GM10266 (cell line): ENCODE measurements around the gene DNAH17.
"Not testable (repeated sequence)": the region's sequence is repeated elsewhere in the genome, so short reads cannot be mapped to it uniquely, and the experiment has no call there.

Source experiments
- DNase-seq: peaks from one replicate; pipeline ENCODE4 v3.0.0; 2012; ENCODE audit errors: extremely low spot score
- TF ChIP-seq, protein P1 (sequence below): IDR thresholded peaks from 2 replicates; pipeline ENCODE4 v1.5.1; 2012; ENCODE audit warnings: mild to moderate bottlenecking, low read depth; ENCODE audit not compliant: control insufficient read depth, insufficient read depth; ENCODE audit errors: missing control alignments

Gene DNAH17

DNA sequence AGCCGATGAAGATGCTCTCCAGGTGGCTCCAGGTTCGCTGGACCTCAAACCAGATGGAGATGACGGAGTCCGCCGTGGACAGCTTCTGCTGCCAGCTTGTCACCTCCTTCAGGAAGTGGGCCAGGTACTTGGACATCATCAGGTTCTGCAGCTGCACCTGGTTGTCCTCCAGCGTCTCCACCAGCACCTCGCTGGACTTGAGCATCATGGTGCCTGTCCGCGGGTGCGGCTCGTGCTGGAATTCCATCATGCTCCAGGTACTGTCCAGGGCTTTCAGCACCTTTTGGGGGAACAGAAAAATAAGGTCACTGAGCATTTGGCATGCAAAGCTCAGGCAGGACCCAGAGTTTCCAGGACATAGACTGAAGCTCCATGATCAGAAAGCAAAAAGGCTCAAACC, 69.7 kb downstream of the DNAH17 start:
- TF ChIP-seq, protein P1, sequence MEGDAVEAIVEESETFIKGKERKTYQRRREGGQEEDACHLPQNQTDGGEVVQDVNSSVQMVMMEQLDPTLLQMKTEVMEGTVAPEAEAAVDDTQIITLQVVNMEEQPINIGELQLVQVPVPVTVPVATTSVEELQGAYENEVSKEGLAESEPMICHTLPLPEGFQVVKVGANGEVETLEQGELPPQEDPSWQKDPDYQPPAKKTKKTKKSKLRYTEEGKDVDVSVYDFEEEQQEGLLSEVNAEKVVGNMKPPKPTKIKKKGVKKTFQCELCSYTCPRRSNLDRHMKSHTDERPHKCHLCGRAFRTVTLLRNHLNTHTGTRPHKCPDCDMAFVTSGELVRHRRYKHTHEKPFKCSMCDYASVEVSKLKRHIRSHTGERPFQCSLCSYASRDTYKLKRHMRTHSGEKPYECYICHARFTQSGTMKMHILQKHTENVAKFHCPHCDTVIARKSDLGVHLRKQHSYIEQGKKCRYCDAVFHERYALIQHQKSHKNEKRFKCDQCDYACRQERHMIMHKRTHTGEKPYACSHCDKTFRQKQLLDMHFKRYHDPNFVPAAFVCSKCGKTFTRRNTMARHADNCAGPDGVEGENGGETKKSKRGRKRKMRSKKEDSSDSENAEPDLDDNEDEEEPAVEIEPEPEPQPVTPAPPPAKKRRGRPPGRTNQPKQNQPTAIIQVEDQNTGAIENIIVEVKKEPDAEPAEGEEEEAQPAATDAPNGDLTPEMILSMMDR, result no peak
- DNase-seq, result no peak

DNA sequence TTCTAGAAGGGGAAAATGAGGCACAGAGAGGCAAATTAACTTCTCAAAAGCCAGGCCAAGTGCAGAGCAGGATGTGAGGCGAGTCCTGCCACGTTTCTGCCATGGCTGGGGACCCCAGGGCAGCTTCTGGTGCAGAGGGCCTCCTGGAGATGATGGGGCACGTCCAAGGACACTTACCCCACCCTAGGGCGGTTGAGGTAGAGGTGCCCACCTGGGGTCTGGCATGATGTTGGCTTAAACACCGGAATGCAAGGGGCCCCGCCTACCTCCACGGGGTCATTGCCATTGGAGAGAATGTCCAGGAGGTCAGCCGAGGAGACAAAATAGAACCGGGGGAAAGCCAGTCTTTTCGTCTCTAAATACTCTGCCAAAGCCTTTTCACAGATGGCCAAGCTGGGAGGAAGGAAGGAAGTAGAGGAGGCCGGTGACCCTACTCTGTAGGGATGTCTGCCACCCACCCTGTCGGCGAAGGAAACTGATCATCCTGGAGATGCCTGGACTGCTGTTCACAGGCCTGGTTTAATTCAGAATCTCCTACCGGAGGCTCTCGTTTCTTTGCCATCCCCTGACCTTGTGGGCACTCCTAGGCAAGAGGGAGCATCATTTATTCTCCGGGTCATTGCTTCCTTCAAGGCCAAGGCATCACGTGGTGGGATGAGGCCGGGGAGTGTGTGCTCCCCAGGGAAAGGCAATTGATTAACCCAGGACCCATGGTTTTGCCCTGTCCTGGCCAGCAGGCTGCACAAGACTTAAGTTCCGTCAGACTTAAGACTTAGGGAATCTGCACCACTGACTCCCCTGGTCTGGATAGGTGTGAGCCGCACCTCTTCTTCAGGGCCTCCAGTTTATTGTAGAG, 70.5 kb downstream of the DNAH17 start:
- TF ChIP-seq, protein P1, result no peak
- DNase-seq, result no peak

DNA sequence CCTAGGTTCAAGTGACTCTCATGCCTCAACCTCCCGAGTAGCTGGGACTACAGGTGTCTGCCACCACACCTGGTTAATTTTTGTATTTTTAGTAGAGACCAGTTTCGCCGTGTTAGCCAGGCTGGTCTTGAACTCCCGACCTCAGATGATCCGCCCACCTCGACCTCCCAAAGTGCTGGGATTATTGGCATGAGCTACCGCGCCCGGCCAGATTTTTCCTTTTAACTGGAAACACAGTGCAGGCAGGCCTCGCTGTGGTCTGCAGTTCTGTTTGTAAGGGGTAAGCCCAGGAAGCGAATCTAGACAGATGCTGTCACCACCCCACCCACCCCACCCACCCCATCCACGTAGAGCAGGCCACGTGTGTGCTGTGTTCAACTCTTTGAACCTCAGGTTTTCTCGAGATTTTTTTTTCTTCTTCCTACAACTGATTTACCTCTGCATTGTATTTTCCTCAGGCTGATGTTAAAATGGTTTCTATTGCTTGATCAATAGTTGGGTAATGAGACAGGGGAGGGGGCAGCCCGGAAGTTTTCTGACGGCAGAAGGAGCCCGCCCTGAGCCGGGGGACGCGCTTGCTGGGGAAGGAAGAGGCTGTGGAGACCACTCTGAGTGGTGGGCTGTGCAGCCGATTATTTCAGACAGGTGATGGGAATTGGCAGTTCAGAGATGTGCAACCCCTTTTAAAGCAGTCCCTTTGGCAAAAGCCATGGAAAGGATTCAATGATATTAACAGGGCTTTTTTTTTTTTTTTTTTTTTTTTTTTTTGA, 72.9 kb downstream of the DNAH17 start:
- TF ChIP-seq, protein P1, result no peak
- no peak for DNase-seq

DNA sequence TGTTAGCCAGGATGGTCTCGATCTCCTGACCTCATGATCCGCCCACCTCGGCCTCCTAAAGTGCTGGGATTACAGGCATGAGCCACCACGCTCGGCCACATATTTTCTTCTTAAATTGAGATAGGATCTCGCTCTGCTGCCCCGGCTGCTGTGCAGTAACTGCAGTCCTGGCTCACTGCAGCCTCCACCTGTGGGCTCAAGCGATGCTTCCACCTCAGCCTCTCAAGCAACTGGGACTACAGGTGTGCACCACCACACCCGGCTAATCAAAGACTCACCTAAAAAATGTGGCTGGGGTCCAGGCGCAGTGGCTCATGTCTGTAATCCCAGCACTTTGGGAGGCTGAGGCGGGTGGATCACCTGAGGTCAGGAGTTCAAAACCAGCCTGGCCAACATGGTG, 73.8 kb downstream of the DNAH17 start:
- not testable (repeated sequence) for DNase-seq

DNA sequence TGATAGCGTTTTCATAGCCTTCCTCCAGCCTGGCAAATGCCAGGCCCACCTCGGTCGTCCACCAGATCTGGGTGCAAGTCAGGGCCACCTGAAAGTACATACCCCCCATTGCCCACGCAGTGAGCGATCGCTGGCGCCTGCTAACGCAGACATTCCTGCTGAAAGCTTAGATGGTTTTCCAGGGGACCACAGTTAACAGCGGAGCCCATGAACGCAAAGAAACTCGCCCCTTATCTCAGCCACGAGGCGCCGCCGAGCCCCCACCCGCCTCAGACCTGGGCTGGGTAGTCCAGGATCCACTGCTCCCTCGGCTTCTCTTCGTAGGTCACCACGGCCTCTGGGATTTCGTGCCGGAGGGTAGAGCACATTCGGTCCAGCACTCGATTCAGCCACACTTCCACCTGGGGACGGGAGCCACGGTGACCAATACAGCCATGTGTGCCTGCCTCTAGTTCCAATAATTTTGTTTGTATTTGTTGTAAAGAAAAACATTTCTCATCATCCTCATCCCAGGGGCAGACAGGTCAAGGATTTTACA, 74.5 kb downstream of the DNAH17 start:
- TF ChIP-seq, protein P1, result no peak
- no peak for DNase-seq

DNA sequence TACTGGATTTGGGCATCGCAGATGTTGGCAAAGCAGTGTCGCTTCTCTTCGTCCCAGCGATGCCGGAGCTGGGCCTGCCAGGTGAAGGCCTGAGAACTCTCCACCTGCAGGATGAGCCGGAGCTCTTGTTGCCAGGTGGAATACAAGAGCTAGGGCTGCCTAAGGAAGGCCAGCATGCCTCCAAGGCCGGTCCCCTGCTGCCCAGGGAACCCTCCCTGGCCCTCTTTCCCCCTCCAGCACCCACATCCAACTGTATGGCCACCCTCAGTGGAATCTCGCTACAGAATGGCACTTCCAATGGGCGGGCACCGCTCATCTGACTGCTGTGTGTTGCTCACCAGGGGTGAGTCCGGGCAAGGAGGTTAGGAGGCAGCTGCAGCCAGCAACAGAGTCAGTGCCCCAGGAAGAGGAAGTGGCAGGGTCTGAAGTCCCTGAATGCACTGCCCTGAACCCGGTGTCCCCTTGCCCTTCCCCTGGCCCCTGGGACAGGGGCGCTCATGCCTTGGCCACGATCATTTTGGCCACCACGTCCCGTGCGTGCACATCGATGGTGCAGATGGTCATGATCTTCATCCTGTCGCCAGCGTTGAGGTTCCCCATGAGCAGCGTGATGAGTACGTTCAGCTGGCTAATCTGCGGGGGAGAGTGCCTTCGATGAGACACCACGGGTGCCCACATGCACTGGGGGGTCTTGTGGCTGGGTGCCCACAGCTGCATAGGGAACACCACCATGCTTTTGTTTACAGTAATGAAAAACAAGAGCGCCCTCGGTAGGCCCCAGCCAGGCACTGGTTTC, 75.8 kb downstream of the DNAH17 start:
- no peak for DNase-seq
- TF ChIP-seq, protein P1, result no peak

DNA sequence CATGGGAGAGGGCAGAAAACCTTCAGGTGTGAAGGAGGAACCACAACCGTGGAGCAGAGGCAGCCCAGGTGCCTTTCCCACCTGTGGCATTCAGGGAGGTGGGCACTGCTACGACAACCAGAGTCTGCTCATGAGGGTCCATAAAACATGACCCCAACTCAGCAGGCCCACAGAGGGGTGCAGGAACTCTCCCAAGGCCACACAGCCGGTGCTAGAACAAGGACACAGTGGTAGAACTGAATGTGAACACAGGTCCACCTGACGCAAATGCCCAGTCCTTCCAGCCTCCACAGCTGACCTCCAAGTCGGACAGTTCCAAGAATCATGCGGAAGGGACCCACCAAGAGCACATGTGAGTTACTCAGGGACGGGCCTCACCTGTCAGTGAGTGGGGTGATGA, 76.4 kb downstream of the DNAH17 start:
- no peak for DNase-seq
- TF ChIP-seq, protein P1, result no peak
